ENCODE results near the gene CBFA2T2. TPM values are rescaled to one million over a fixed set of nuclear protein-coding genes. Genes with fewer than 3 reads are reported as not detected.
"Not testable (repeated sequence)": the region's sequence is repeated elsewhere in the genome, so short reads cannot be mapped to it uniquely, and the experiment has no call there.

Gene CBFA2T2
- polyA plus RNA-seq, 1 donor (not counting 4 experiments of a cell fraction or from before 2014, with no cell fraction given), result 6.8 TPM

DNA sequence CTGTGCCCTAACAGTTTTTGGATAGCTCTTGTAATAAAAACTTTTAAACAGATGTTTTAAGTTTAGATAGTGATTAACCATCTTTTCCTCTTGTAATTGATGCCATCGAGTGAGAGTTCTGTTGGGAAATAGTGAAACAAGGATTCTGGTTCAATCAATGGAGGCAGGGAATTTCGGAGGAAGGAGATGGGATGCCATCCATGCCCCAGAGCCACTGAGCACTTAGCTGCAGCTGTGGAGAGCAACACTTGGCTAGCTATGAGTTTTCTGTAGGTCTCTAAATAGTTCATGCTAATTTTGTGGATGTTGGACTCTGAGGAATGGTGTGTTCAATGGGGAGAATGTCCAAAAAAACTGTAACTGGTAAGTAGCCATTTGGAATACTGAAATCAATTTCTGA, 16.7 kb downstream of the CBFA2T2 start:
- Histone ChIP-seq H3K9me3 (ENCODE audit: control insufficient read depth, low read depth, low read length) (no peaks in the 10 kb centered on the region), H4K20me1 (ENCODE audit: control insufficient read depth, extremely low read depth, insufficient read depth, low read length) (no peaks in the 10 kb centered on the region), H3K4me1 (ENCODE audit: control insufficient read depth, extremely low read depth, insufficient read depth, low read length) (no peaks in the 10 kb centered on the region), H3K36me3 (ENCODE audit: control insufficient read depth in 2 of 2, extremely low read depth in 1 of 2, insufficient read depth in 2 of 2, low read length in 2 of 2) (no peaks in the 10 kb centered on the region), H3K27me3 (ENCODE audit: control insufficient read depth, extremely low read depth, insufficient read depth, low read length) (no peaks in the 10 kb centered on the region), H3K79me2 (ENCODE audit: control insufficient read depth, insufficient read depth, low read length) (peaks cover 11% of the 10 kb centered on the region), H3K9ac (ENCODE audit: control insufficient read depth, extremely low read depth, insufficient read depth, low read length) (no peak overlapping the region), H3K27ac (ENCODE audit: control insufficient read depth, insufficient read depth, low read length) (no peak overlapping the region), H2AFZ (ENCODE audit: control insufficient read depth, low read length) (no peak overlapping the region), H3K9me1 (ENCODE audit: control insufficient read depth, extremely low read depth, insufficient read depth, low read length) (no peaks in the 10 kb centered on the region), H3K4me3 (ENCODE audit: control insufficient read depth in 2 of 3, extremely low read depth in 1 of 3, insufficient read depth in 2 of 3, low read depth in 1 of 3, low read length in 3 of 3) (no peak overlapping the region), H3K4me2 (ENCODE audit: control insufficient read depth, extremely low read depth, insufficient read depth, low read depth, low read length) (no peak overlapping the region)
- dilution Hi-C loops (cut with MboI; ENCODE audit: extremely low pct_ligation_motif_present, low sequenced_read_pairs), result no loop called here
- TF ChIP-seq CTCF (optimal IDR thresholded peaks at IDR 0.05 in 1 of 3, IDR thresholded peaks at IDR 0.05 in 1 of 3, conservative IDR thresholded peaks at IDR 0.05 in 1 of 3; ENCODE audit: extremely low read depth in 1 of 3, insufficient read depth in 2 of 3, low read length in 3 of 3), result no peak
- FAIRE-seq (no peak), DNase-seq (ENCODE audit: low read depth, low spot score) (no peak)

DNA sequence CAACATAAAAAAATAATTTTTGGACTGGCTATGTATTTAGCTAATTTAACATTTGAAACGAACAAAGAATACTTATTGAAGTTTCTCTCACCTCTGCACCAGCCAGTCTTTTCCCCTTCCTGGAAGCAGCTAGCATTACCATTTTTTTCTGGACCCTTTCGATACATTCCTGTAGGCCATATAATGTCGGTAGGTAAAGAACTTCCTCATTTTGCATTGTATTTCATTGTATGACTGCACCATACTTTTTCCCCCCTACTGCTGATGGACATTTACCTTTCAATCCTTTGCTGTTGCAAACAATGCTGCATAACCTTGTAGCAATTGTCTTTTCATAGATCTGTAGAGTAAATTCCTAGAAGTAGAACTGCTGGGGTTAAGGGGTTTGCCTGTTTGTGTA, 17.6 kb downstream of the CBFA2T2 start:
- Histone ChIP-seq H4K20me1 (ENCODE audit: control insufficient read depth, extremely low read depth, insufficient read depth, low read length) (no peaks in the 10 kb centered on the region), H2AFZ (ENCODE audit: control insufficient read depth, low read length) (no peak overlapping the region), H3K9me3 (ENCODE audit: control insufficient read depth, low read depth, low read length) (no peaks in the 10 kb centered on the region), H3K27me3 (ENCODE audit: control insufficient read depth, extremely low read depth, insufficient read depth, low read length) (no peaks in the 10 kb centered on the region), H3K9ac (ENCODE audit: control insufficient read depth, extremely low read depth, insufficient read depth, low read length) (no peak overlapping the region), H3K27ac (ENCODE audit: control insufficient read depth, insufficient read depth, low read length) (no peak overlapping the region), H3K79me2 (ENCODE audit: control insufficient read depth, insufficient read depth, low read length) (peaks cover 17% of the 10 kb centered on the region), H3K9me1 (ENCODE audit: control insufficient read depth, extremely low read depth, insufficient read depth, low read length) (no peaks in the 10 kb centered on the region), H3K4me1 (ENCODE audit: control insufficient read depth, extremely low read depth, insufficient read depth, low read length) (no peaks in the 10 kb centered on the region), H3K4me3 (ENCODE audit: control insufficient read depth in 2 of 3, extremely low read depth in 1 of 3, insufficient read depth in 2 of 3, low read depth in 1 of 3, low read length in 3 of 3) (no peak overlapping the region), H3K36me3 (ENCODE audit: control insufficient read depth in 2 of 2, extremely low read depth in 1 of 2, insufficient read depth in 2 of 2, low read length in 2 of 2) (no peaks in the 10 kb centered on the region), H3K4me2 (ENCODE audit: control insufficient read depth, extremely low read depth, insufficient read depth, low read depth, low read length) (no peak overlapping the region)
- DNase-seq (ENCODE audit: low read depth, low spot score) (no peak), FAIRE-seq (no peak)
- dilution Hi-C loops (cut with MboI; ENCODE audit: extremely low pct_ligation_motif_present, low sequenced_read_pairs), result no loop called here
- no peak for TF ChIP-seq EZH2 (IDR thresholded peaks at IDR 0.05; ENCODE audit: low read length)

DNA sequence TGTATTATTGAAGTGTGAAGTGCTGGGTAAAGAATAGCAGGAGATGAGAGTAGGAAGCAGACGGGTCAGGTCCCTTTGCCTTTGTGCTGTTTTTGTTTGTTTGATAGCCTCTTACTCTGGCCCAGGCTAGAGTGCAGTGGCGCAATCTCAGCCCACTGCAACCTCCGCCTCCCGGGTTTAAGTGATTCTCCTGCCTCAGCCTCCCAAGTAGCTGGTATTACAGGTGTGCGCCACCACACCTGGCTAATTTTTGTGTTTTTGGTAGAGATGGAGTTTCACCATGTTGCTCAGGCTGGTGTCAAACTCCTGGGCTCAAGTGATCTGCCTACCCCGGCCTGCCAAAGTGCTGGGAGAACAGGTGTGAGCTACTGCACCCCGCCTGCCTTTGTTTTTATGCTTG, 18.1 kb downstream of the CBFA2T2 start:
- H3K4me2 ChIP-seq (ENCODE audit: control insufficient read depth, extremely low read depth, insufficient read depth, low read depth, low read length); H3K9ac ChIP-seq (ENCODE audit: control insufficient read depth, extremely low read depth, insufficient read depth, low read length); H3K27me3 ChIP-seq (ENCODE audit: control insufficient read depth, extremely low read depth, insufficient read depth, low read length); H3K4me1 ChIP-seq (ENCODE audit: control insufficient read depth, extremely low read depth, insufficient read depth, low read length); H2AFZ ChIP-seq (ENCODE audit: control insufficient read depth, low read length); H3K27ac ChIP-seq (ENCODE audit: control insufficient read depth, insufficient read depth, low read length); H3K9me1 ChIP-seq (ENCODE audit: control insufficient read depth, extremely low read depth, insufficient read depth, low read length); H3K4me3 ChIP-seq (ENCODE audit: control insufficient read depth in 2 of 3, extremely low read depth in 1 of 3, insufficient read depth in 2 of 3, low read depth in 1 of 3, low read length in 3 of 3); H4K20me1 ChIP-seq (ENCODE audit: control insufficient read depth, extremely low read depth, insufficient read depth, low read length); DNase-seq (ENCODE audit: low read depth, low spot score); H3K36me3 ChIP-seq (ENCODE audit: control insufficient read depth in 2 of 2, extremely low read depth in 1 of 2, insufficient read depth in 2 of 2, low read length in 2 of 2); FAIRE-seq; dilution Hi-C loops (cut with MboI; ENCODE audit: extremely low pct_ligation_motif_present, low sequenced_read_pairs); H3K9me3 ChIP-seq (ENCODE audit: control insufficient read depth, low read depth, low read length): not testable (repeated sequence)
- peaks cover 19% of the 10 kb centered on the region for H3K79me2 ChIP-seq (ENCODE audit: control insufficient read depth, insufficient read depth, low read length)

DNA sequence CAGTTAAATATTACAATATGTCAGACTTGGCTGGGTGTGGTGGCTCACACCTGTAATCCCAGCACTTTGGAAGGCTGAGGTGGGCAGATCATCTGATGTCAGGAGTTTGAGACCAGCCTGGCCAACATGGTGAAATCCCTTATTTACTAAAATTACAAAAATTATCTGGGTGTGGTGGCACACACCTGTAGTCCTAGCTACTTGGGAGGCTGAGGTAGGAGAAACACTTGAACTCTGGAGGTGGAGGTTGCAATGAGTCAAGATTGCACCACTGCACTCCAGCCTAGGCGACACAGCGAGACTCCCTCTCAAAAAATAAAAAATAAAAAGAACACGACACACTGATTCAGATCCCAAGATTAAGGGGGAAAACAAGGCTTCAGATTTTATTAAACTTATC, 19.2 kb downstream of the CBFA2T2 start:
- H3K9ac ChIP-seq (ENCODE audit: control insufficient read depth, extremely low read depth, insufficient read depth, low read length); dilution Hi-C loops (cut with MboI; ENCODE audit: extremely low pct_ligation_motif_present, low sequenced_read_pairs); H3K27ac ChIP-seq (ENCODE audit: control insufficient read depth, insufficient read depth, low read length); H3K9me3 ChIP-seq (ENCODE audit: control insufficient read depth, low read depth, low read length); FAIRE-seq; H3K4me2 ChIP-seq (ENCODE audit: control insufficient read depth, extremely low read depth, insufficient read depth, low read depth, low read length); H2AFZ ChIP-seq (ENCODE audit: control insufficient read depth, low read length); H3K27me3 ChIP-seq (ENCODE audit: control insufficient read depth, extremely low read depth, insufficient read depth, low read length); H3K36me3 ChIP-seq (ENCODE audit: control insufficient read depth in 2 of 2, extremely low read depth in 1 of 2, insufficient read depth in 2 of 2, low read length in 2 of 2); H3K4me1 ChIP-seq (ENCODE audit: control insufficient read depth, extremely low read depth, insufficient read depth, low read length); H4K20me1 ChIP-seq (ENCODE audit: control insufficient read depth, extremely low read depth, insufficient read depth, low read length); H3K9me1 ChIP-seq (ENCODE audit: control insufficient read depth, extremely low read depth, insufficient read depth, low read length); DNase-seq (ENCODE audit: low read depth, low spot score); H3K4me3 ChIP-seq (ENCODE audit: control insufficient read depth in 2 of 3, extremely low read depth in 1 of 3, insufficient read depth in 2 of 3, low read depth in 1 of 3, low read length in 3 of 3): not testable (repeated sequence)
- peaks cover 20% of the 10 kb centered on the region for H3K79me2 ChIP-seq (ENCODE audit: control insufficient read depth, insufficient read depth, low read length)

Data from keratinocyte (primary cell).